ENCODE data around the gene MZB1.
A peak's percentile ranks its signal among the peaks of the same experiment; 100 is the strongest.
"Not testable (repeated sequence)": the region's sequence is repeated elsewhere in the genome, so short reads cannot be mapped to it uniquely, and the experiment has no call there.

The MZB1 gene

DNA sequence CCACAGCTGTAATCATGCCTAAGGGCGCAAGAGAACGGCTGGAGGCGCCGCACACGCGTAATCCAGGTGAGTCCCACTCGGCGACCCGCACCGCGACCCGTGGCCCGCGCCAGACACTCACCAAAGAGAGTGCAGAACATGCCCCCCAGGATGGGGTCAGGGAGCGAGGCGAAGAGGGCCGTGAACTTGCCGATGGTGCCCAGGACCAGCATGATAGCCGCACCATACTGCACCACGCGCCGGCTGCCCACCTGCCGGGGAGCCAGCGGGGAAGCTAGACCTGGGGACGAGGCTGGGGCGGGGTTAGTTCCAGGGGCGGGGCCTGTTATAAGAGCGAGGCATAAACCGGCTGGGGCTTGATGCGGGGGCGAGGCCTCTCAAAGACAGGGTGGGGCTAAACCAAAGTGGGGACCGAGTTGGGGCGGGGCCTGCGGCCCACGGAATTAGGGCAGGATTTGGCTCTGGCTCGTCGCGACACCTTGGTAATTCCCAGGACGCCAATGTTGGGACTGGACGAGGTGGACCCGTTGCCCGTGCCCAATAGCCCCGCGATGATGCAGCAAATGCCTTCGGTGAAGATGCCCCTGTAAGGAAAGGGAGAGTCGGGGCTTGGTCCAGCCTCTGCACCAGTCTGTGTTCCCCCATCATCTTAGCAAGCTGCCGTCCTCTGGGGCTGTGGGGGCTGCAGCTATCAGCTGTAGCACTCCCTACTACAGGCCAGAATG, 11.4 kb downstream of the MZB1 start:
- DNase-seq (ENCODE audit: low read depth in 2 of 2, low spot score in 1 of 2), result no peak

DNA sequence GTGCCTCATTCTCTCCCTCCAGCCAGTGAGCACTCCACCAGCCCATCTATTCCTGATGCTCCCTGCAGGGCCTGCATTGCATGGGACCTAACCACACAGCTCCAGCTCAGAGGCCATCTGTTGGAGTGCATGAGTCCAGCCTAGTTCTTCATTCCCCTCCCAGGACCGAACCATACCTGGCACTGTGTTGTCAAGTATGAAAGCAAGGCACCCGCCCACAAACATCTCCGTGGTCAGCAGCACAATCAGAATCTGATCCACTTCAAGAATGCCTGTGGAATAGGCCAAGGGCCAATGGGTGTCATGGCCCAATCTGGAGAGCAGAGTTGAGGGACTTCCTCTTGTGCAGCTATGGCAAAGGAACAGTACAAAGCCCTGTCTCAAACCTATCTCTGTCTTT, 12.5 kb downstream of the MZB1 start:
- no peak for DNase-seq (ENCODE audit: low read depth in 2 of 2, low spot score in 1 of 2)

DNA sequence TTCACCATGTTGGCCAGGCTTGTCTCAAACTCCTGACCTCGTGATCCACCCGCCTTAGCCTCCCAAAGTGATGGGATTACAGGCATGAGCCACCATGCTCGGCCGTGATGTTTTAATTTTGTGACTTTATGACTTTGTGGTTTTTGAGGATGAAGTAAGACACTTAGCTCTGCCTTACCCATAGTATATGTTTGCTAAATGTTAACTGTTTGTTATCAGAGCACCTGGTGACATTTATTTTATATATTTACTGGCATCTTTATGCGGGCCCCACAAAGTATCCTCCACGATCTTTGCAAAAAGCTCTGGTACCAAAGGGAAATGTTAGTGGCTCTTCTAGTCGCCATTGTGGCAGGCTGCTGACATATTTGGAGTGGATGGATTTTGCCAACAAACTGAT, 13.3 kb downstream of the MZB1 start:
- no peak for DNase-seq (ENCODE audit: low read depth in 2 of 2, low spot score in 1 of 2)

DNA sequence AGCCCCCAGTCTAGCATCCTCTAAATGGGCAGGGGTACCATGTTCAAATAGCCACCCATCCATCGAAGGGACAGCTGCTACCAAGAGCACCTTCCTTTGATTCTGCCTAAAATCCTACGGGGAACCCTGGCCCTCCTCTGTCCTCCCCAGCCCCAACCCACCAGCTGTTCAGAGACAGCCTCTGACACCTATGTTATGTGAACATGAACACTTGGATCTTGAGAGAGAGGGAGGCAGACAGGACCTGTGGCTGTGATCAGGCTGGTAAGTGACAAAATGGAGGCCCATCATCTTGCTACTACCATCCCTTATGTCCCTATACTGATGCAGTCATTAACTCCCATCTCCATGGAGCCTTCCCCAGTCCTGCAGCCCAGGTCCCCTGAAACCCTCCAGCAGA, 14.8 kb downstream of the MZB1 start:
- no peak for DNase-seq (ENCODE audit: low read depth in 2 of 2, low spot score in 1 of 2)

DNA sequence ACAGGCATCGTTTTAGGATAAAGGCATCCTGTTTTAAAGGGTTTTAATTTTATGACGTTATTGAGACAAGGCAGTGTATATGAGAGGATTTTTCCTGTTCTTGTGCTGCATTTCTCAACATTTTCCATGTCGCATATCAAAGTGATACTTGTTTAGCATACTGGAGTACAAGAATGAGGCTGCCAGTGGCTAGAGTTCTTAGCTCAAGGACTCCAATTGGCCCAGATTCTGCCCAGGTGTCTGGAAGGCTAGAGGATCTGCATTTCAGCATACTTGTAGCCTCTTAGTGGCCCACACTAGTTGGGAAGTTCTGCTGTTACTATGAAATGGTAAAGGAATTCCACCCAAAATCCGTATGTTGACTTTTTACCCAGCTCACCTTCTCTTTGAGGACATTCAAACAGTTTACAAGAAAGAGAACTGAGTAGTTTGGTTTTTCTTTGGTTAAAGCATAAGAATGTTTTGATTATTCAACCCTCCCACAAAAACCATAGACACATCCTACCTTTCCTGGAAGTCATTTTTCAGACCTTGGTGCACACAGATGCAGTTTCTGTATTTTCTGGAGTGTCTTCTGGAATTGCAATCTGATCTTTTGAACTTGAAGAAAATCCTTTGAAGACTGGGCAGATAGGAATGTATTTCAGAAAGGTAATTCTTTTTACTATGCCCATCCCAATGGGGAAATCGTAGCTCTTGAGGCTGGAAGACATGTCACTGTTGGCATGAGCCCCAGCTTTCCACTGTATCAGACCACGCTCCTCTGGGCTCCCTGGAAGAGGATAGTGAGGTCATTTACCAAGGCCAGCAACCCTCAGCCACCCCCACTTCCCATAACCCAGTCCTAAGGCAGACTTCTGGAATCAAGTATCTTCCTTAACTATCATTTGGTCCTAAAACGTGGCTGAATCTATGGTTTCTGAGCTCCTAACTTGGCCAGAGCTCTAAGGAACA, 18.0 kb downstream of the MZB1 start:
- no peak for DNase-seq (ENCODE audit: low read depth in 2 of 2, low spot score in 1 of 2)

DNA sequence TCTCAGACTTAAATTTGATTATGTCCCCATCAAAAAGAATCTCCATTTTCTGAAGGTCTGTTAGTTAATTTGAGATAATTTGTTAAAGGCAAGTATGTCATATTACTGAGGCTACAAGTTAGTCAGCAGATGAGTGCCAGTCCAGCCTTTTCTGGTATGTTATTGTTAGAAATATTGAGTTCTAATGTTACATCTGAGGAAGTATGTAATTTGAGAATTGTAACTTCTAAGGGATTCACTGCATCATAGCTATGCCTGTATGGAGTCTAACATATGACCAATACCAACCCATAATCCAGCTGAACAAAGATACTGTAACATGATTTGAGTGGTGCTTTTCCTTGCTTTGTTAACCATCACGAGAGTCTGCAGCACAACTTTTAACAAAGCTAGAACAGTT, 20.5 kb downstream of the MZB1 start:
- DNase-seq (ENCODE audit: low read depth in 2 of 2, low spot score in 1 of 2), result no peak

DNA sequence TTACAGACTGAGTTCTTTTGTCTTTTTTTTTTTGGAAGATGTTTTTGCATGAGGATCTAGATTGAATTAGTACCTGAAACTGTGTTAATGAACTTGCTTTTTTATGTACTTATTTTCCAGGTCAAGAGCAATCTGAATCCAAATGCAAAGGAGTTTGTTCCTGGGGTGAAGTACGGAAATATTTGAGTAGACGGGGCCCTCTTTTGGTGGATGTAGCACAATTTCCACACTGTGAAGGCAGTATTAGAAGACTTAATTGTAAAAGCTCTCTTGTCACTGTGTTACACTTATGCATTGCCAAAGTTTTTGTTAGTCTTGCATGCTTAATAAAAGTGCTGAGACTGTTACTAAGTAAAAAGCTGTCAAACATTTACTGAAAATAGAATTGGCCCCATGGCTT, 21.1 kb downstream of the MZB1 start:
- DNase-seq (ENCODE audit: low read depth in 2 of 2, low spot score in 1 of 2), result no peak

DNA sequence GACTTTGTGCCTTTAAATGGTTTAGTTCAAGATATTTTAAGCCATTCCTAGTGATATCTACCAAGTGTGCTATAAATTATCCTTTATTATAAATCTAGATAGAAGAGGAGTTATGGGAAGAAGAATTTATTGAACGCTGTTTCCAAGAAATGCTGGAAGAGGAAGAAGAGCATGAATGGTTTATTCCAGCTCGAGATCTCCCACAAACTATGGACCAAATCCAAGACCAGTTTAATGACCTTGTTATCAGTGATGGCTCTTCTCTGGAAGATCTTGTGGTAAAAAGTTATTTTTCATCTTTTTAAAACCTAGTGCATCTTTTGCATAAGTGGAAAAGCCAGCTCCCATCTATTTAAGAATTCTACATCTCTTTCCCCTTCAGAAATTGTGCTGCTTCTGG, 25.2 kb downstream of the MZB1 start:
- DNase-seq (ENCODE audit: low read depth in 2 of 2, low spot score in 1 of 2), result no peak

DNA sequence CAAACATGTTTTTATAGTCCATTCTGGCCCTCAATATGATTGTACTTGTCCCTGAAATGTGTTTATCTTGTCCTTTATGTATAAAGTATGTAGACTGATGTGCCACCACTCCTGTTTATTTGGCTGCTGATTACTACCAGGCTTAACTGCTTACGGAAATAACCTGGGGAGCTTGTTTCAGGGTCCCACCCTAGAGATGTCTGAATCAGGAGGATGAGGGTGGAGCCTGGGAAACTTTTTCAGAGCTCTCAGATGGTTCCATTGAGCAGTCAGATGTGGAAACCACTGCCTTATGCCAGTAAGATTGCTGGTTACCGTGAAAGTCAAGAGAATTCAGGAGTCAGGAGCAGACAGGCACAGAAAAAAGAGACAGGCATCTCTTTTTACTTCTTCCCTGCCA, 25.8 kb downstream of the MZB1 start:
- no peak for DNase-seq (ENCODE audit: low read depth in 2 of 2, low spot score in 1 of 2)

DNA sequence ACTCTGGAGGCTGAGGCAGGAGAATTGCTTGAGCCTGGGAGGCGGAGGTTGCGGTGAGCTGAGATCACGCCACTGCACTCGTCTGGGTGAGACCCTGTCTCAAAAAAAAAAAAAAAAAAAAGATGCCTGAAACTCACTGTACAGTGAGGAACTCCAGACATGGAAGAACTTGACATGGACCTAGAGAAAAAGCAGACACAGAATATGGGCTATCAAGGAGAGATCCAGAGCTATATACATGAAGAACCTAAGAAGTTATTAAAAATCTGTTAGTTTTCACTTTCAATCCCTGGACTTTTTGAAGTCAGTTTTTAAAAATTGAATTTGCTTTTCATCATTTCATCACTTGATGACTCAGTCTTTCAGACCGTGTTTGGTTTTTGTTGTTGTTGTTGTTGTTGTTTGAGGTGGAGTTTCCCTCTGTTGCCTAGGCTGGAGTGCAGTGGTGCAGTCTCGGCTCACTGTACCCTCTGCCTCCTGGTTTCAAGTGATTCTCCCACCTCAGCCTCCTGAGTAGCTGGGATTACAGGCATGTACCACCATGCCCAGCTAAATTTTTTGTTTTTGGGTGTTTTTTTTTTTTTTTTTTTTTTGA, 27.8 kb downstream of the MZB1 start:
- DNase-seq (ENCODE audit: low read depth in 2 of 2, low spot score in 1 of 2), result no peak

DNA sequence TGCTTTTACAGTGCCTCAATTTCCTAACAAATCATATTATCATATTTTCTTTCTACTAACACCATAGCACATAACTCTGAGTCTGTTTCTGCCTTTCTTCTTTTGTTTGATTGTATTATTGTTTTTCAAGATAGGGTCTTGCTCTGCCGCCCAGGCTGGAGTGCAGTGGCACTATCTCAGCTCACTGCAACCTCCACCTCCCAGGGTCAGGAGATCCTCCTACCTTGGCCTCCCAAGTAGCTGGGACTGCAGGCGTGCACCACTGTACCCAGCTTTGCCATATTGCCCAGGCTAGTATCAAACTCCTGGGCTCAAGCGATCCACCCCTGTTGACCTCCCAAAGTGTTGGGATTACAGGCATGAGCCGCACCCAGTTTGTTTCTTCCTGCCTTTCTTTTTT, 29.3 kb downstream of the MZB1 start:
- DNase-seq (ENCODE audit: low read depth in 2 of 2, low spot score in 1 of 2), result no peak

DNA sequence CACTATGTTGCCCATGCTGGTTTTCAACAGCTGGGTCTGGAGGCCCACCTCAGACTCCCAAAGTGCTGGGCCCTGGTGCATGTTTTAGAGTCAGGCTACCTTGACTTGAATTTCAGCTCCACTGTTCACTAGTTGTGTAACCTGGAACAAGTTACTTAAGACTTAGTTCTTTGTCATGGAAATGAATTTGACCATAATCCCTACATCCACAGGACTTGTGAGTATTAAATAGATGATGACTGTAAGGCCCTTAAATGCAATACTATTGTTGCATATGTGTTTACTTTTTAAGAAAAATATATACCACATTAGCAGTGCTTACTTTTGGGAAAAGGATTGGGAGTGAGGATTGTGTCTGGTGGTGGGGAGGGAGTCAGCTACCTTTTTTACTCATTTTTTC, 31.6 kb downstream of the MZB1 start:
- no peak for DNase-seq (ENCODE audit: low read depth in 2 of 2, low spot score in 1 of 2)

DNA sequence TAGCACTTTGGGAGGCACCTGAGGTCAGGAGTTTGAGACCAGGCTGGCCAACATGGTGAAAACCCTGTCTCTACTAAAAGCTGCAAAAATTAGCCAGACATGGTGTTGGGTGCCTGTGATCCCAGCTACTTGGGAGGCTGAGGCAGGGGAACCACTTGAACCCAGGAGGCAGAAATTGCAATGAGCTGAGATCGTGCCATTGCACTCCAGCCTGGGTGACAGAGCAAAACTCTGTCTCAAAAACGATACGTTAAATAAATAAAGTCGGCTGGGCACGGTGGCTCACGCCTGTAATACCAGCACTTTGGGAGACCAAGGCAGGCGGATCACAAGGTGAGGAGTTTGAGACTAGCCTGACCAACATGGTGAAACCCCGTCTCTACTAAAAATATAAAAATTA, 33.8 kb downstream of the MZB1 start:
- DNase-seq (ENCODE audit: low read depth in 2 of 2, low spot score in 1 of 2), result not testable (repeated sequence)

DNA sequence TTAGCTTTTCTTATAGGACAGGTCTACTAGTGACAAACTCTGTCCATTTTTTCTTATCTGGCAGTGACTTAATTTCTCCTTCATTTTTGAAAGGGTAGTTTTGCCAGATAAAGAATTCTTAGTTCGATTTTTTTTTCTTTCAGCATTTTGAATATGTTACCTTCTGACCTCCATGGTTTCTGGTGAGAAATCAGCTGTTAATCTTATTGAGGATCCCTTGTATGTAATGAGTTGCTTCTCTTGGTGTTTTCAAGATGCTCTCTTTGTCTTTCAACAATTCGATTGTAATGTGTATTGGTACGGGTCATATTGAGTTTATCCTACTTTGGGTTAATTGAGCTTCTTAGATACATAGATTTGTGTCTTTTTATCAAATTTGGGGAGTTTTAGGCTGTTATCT, 35.5 kb downstream of the MZB1 start:
- DNase-seq (ENCODE audit: low read depth in 2 of 2, low spot score in 1 of 2), result no peak

DNA sequence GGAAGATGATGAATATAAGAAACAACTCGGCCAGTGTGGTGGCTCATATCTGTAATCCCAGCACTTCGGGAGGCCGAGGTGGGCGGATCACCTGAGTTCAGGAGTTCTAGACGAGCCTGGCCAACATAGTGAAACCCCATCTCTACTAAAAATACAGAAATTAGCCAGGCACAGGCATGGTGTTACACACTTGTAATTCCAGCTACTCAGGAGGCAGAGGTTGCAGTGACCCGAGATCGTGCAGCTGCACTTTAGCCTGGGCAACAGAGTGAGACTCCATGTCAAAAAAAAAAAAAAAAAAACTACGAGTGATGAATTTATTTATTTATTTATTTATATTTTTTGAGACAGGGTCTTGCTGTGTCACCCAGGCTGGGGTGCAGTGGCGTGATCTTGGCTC, 41.9 kb downstream of the MZB1 start:
- not testable (repeated sequence) for DNase-seq (ENCODE audit: low read depth in 2 of 2, low spot score in 1 of 2)

DNA sequence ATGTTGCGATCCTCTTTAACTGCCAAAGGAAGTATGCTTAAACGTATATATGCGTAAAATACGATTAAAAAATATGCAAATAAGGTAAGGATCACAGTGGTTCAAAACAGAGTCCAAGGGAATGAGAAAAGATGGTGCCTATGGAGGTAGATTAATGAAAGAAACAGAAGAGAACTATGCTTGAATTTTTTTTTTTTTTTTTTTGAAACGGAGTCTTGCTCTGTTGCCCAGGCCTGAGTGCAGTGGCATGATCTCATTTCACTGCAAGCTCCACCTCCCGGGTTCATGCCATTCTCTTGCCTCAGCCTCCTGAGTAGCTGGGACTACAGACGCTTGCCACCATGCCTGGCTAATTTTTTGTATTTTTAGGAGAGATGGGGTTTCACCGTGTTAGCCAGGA, 44.3 kb downstream of the MZB1 start:
- DNase-seq (ENCODE audit: low read depth in 2 of 2, low spot score in 1 of 2), result not testable (repeated sequence)

DNA sequence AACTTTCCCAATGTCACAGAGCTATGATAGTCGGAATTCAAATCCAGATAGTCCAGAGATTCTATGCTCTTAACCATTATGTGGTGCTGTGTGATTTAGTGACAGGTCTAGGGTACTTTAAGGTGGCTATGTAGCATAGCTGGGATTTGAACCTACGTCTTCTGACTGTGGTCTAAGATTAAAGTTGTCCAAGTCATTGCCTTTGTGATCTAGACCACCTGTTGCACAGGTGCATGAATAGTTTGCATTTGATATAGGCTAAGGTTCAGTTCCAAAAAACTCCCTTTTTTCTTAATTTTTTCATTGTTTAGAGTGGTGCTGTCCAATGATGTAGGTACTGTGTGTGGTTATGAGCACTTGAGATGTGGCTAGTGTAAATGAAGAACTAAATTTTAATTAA, 45.5 kb downstream of the MZB1 start:
- no peak for DNase-seq (ENCODE audit: low read depth in 2 of 2, low spot score in 1 of 2)

DNA sequence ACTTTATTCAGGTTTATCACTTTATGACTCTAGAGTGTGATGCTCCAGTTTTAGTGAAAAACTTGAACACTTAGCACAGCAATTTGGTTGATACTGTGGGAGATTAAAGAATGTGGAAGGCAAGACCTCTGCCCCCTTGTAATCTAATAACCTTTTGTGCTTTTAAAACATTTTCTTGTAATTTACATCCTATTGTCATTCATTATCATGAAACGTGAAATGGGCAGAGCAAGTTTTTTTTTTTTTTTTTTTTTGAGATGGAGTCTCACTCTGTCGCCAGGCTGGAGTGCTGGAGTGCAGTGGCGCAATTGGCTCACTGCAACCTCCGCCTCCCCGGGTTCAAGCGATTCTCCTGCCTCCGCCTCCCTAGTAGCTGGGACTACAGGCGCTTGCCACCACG, 46.2 kb downstream of the MZB1 start:
- no peak for DNase-seq (ENCODE audit: low read depth in 2 of 2, low spot score in 1 of 2)

DNA sequence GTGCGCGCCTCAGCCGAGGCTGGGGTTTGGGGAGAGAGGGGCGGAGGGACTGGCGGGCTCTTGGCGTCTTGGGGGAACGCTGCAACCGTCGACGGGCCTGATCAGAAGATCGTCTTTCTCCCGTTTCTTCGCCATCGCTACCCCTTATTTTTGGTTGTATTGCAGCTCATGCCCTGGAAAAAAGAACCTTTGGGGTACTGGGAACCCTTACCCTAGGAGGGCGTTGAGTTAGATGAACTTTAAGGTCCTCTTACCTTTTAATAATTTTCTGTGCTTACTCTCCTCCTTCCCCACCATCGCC, 47.3 kb downstream of the MZB1 start:
- peak in 1 of 2 donors; percentile 68 for DNase-seq (ENCODE audit: low read depth in 2 of 2, low spot score in 1 of 2)

DNA sequence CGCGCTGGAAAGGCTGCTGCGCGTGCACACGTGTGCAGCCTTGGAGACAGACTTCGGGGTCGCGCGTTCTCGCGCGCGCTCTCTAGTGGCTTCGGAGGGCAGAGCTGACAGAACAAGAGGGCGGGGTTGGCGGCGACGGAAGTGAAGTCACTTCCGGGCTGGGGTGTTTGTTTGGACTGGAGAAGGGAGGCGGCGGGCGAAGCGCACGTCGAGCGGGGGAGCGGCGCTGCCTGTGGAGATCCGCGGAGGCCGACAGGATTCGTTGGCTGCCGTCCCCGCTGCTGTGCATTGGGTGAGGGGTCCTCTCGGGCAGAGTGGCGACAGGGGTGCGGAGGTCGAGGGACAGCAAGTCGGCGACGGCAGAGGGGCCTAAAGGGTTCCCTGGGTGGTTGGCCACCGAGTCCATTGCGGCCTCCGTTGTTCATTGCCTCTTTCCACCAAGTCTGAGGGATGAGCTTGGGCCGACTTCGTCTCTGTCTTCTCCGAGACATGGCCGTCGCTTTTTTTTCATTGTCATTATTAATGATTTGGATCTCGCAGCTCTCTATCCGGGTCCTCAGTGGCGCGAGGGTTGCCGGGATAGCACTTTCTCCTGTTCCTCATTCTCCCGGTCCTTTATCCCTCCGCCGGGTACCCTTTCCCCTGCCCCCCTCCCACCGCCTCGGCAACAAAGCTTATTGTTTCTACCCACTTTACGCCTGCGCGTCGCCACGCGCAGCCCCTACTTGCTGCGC, 47.9 kb downstream of the MZB1 start, which contains the start of gene PAIP2:
PAIP2 (plus strand) TSS at position 166 of the 734 bp plus-strand sequence. CDS start 21,931 bp downstream, outside the sequence.
- peak; percentile 91 to 96 for DNase-seq (ENCODE audit: low read depth in 2 of 2, low spot score in 1 of 2)

DNA sequence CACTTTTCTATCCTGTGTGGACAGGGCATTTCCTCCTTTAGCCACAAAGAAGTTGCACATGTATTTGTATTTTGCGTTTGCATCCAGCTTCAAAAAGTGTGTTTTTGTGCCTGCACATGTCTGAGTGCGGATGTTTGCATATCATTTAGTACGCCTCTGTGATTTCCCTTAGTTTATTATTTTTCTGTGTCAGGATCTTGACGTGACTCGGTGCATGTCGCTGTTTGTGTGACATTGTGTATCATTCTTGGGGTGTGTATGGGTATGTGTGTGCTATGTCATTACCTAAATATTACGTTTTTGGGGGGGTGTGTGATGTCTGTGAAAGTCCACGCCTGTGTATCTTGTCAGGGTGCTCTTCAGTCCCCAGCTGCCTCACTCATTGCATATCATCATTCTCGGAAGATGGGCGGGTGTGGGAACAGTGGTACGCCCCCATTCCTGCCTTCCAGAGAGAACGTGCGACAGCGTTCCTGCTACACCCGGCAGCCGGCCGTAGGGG, 48.5 kb downstream of the MZB1 start:
- no peak for DNase-seq (ENCODE audit: low read depth in 2 of 2, low spot score in 1 of 2)
